Measurements from ENCODE around the gene KDR. TPM values are rescaled to one million over a fixed set of nuclear protein-coding genes. Genes with fewer than 3 reads are reported as not detected.
A peak's percentile ranks its signal among the peaks of the same experiment; 100 is the strongest.

Gene KDR
- total RNA-seq, 2 donors from 2014 or later: 32.5 to 52.9 TPM

- TF ChIP-seq CTCF (IDR thresholded peaks at IDR 0.05): no peak
- no peaks in the 10 kb centered on the region for H3K9me3 ChIP-seq
- H3K4me1 ChIP-seq: no peaks in the 10 kb centered on the region
Measured at GRCh38 chr4:55071951-55072350, 53.4 kb downstream of the KDR start.

GRCh38 chr4:55069248-55069647, 56.1 kb downstream of the KDR start:
- Histone ChIP-seq H3K36me3 (no peaks in the 10 kb centered on the region), H3K27me3 (no peaks in the 10 kb centered on the region), H3K4me1 (no peaks in the 10 kb centered on the region), H3K4me3 (no peak overlapping the region), H3K27ac (peak overlapping the region; percentile 14 to 34), H3K9me3 (no peaks in the 10 kb centered on the region)
- DNase-seq (ENCODE audit: low spot score): no peak
- TF ChIP-seq CTCF (IDR thresholded peaks at IDR 0.05): no peak

More at GRCh38 chr4:55071951-55072350, 53.4 kb downstream of the KDR start:
- no peaks in the 10 kb centered on the region for H3K36me3 ChIP-seq
- H3K27ac ChIP-seq: no peak overlapping the region
- H3K27me3 ChIP-seq: no peaks in the 10 kb centered on the region
- DNase-seq (ENCODE audit: low spot score): no peak
- H3K4me3 ChIP-seq: no peak overlapping the region

GRCh38 chr4:55068522-55068921, 56.9 kb downstream of the KDR start:
- no peaks in the 10 kb centered on the region for H3K27me3 ChIP-seq
- no peak for DNase-seq (ENCODE audit: low spot score)
- no peaks in the 10 kb centered on the region for H3K36me3 ChIP-seq
- H3K9me3 ChIP-seq: no peaks in the 10 kb centered on the region
- no peak for TF ChIP-seq CTCF (IDR thresholded peaks at IDR 0.05)
- no peak overlapping the region for H3K4me3 ChIP-seq
- H3K27ac ChIP-seq: peak overlapping the region; percentile 14 to 34
- no peaks in the 10 kb centered on the region for H3K4me1 ChIP-seq

GRCh38 chr4:55066018-55066417, 59.4 kb downstream of the KDR start:
- H3K4me1 ChIP-seq: no peaks in the 10 kb centered on the region
- no peaks in the 10 kb centered on the region for H3K27me3 ChIP-seq
- H3K9me3 ChIP-seq: no peaks in the 10 kb centered on the region
- TF ChIP-seq CTCF (IDR thresholded peaks at IDR 0.05): no peak
- H3K27ac ChIP-seq: no peak overlapping the region
- no peak for DNase-seq (ENCODE audit: low spot score)
- no peaks in the 10 kb centered on the region for H3K36me3 ChIP-seq
- H3K4me3 ChIP-seq: no peak overlapping the region

- Histone ChIP-seq H3K9me3 (no peaks in the 10 kb centered on the region), H3K27me3 (no peaks in the 10 kb centered on the region), H3K4me3 (no peak overlapping the region), H3K4me1 (no peaks in the 10 kb centered on the region), H3K27ac (no peak overlapping the region), H3K36me3 (no peaks in the 10 kb centered on the region)
- no peak for TF ChIP-seq CTCF (IDR thresholded peaks at IDR 0.05)
- DNase-seq (ENCODE audit: low spot score): no peak
Measured at GRCh38 chr4:55055529-55055928, 69.9 kb downstream of the KDR start.

- no peak overlapping the region for H3K27ac ChIP-seq
- no peaks in the 10 kb centered on the region for H3K36me3 ChIP-seq
- TF ChIP-seq CTCF (IDR thresholded peaks at IDR 0.05): no peak
Measured at GRCh38 chr4:55051532-55051931, 73.9 kb downstream of the KDR start.

More at GRCh38 chr4:55051532-55051931, 73.9 kb downstream of the KDR start:
- no peak for DNase-seq (ENCODE audit: low spot score)
- Histone ChIP-seq H3K27me3 (no peaks in the 10 kb centered on the region), H3K9me3 (no peaks in the 10 kb centered on the region), H3K4me3 (no peak overlapping the region), H3K4me1 (no peaks in the 10 kb centered on the region)

Data from right atrium auricular region (tissue), 2 donors.